AG09309 (cell line): Measurements from ENCODE around the gene DENND1C.

Experiments
- DNase-seq: peaks from one replicate; pipeline ENCODE4 v3.0.0-alpha.2; 2010; ENCODE audit warnings: low read depth
- H3K4me3 ChIP-seq: 2 replicates; pipeline ENCODE4 v1.5.1; 2011; ENCODE audit warnings: mild to moderate bottlenecking, low read depth, low read length, moderate library complexity; ENCODE audit not compliant: control insufficient read depth
- TF ChIP-seq, protein P1 (sequence below): IDR thresholded peaks from 2 replicates; pipeline ENCODE4 v1.5.1; 2011; ENCODE audit warnings: mild to moderate bottlenecking, low read depth, low read length, inconsistent platforms; ENCODE audit not compliant: insufficient read depth, control insufficient read depth; ENCODE audit errors: missing control alignments

The DENND1C gene

DNA sequence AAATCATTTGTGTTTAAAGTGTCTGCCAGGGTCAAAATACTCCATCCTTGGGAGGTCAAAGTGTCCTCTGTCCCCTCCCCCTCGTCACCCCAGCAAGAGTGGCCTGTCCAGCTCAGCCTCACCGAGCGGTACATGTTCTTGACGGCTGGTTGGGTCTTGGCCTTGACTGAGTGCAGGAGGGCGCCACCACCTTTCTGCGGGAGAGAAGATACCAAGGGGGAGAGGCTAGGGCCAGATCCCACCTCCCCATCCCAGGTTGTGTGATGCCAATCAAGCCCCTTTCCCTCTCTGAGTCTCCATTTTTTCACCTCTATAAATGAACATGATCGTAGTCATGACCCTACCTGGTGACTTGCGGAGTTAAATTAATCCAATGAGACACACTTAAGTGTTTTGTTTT, 11.4 kb downstream of the DENND1C start:
- TF ChIP-seq, protein P1, sequence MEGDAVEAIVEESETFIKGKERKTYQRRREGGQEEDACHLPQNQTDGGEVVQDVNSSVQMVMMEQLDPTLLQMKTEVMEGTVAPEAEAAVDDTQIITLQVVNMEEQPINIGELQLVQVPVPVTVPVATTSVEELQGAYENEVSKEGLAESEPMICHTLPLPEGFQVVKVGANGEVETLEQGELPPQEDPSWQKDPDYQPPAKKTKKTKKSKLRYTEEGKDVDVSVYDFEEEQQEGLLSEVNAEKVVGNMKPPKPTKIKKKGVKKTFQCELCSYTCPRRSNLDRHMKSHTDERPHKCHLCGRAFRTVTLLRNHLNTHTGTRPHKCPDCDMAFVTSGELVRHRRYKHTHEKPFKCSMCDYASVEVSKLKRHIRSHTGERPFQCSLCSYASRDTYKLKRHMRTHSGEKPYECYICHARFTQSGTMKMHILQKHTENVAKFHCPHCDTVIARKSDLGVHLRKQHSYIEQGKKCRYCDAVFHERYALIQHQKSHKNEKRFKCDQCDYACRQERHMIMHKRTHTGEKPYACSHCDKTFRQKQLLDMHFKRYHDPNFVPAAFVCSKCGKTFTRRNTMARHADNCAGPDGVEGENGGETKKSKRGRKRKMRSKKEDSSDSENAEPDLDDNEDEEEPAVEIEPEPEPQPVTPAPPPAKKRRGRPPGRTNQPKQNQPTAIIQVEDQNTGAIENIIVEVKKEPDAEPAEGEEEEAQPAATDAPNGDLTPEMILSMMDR, result no peak
- H3K4me3 ChIP-seq, result no peak overlapping the region
- DNase-seq, result no peak

DNA sequence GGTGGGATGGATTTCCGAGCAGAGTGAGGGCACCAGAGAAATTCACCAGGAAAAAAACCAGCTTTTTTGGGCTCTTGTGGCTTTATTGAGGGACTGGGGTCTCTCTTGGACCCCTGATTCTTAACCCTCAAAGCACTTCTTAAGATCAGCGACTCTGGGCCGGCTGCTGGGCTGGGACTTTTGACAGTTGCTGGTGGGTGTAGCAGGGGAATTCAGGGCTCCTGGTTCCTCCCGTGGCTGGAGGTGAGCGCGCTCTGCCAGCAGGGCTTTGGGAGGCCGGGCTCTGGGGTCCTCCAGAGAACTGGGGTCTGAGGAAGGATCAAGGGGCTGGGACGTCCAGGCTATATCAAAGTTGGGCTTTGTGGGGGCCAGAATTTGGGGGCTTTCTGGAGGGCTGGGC, 14.2 kb downstream of the DENND1C start:
- H3K4me3 ChIP-seq, result no peak overlapping the region
- TF ChIP-seq, protein P1, result no peak
- no peak for DNase-seq

DNA sequence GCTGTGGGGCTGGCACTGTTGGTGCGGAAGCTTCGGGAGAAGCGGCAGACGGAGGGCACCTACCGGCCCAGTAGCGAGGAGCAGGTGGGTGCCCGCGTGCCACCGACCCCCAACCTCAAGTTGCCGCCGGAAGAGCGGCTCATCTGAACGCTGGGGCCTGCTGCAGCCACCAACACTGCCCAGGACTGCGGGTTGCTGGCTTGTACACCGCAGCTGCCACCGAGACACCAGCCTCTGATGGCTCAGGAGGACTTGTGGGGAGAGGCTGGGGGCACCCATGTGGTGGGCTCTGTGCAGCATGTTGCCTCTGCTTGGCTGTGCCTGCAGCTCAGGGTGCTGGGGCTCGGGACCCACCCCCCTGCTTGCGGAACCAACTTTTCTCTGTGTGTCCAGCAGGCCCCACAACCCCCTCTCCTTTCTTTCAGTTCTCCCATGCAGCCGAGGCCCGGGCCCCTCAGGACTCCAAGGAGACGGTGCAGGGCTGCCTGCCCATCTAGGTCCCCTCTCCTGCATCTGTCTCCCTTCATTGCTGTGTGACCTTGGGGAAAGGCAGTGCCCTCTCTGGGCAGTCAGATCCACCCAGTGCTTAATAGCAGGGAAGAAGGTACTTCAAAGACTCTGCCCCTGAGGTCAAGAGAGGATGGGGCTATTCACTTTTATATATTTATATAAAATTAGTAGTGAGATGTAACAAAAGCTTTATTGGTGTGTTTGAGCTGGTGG, 14.9 kb downstream of the DENND1C start:
- DNase-seq, result no peak
- TF ChIP-seq, protein P1, result no peak
- H3K4me3 ChIP-seq, result no peak overlapping the region

DNA sequence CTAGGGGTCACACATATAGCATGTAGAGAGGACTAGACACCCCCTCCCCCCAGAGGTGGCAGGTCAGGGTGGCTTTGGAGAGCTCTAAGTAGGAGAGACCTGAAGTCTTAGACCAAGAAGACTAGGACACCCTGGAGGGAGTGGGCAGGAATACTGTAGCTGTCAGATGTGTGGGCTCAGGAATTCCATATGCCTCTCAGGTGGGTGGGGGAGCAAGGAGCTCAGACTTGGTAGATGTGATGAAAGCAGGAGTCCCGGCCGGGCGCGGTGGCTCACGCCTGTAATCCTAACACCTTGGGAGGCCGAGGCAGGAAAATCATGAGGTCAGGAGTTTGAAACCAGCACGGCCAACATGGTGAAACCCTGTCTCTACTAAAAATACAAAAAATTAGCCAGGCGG, 15.9 kb downstream of the DENND1C start:
- DNase-seq, result no peak
- TF ChIP-seq, protein P1, result no peak
- no peak overlapping the region for H3K4me3 ChIP-seq

DNA sequence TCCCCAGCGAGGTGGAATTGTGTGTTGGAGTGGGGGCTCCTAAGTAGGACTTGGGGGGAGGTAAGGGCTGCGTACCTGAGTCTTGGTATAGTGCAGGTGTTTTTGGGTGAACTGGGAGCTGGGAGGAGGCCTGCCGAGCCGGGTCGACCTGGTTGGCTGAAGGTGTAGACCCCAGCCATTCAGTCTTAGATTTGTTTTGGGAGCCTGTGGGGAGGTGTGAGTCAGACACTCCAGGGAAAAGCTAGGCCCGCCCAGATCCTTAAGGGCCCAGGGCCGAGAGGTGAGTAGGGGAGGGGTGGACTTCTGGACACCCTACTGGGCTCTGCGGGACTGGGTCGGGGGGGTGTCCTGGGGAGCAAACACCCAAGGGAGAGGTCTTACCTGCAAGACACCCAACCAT, 16.6 kb downstream of the DENND1C start:
- no peak for DNase-seq
- H3K4me3 ChIP-seq, result no peak overlapping the region
- TF ChIP-seq, protein P1, result no peak

DNA sequence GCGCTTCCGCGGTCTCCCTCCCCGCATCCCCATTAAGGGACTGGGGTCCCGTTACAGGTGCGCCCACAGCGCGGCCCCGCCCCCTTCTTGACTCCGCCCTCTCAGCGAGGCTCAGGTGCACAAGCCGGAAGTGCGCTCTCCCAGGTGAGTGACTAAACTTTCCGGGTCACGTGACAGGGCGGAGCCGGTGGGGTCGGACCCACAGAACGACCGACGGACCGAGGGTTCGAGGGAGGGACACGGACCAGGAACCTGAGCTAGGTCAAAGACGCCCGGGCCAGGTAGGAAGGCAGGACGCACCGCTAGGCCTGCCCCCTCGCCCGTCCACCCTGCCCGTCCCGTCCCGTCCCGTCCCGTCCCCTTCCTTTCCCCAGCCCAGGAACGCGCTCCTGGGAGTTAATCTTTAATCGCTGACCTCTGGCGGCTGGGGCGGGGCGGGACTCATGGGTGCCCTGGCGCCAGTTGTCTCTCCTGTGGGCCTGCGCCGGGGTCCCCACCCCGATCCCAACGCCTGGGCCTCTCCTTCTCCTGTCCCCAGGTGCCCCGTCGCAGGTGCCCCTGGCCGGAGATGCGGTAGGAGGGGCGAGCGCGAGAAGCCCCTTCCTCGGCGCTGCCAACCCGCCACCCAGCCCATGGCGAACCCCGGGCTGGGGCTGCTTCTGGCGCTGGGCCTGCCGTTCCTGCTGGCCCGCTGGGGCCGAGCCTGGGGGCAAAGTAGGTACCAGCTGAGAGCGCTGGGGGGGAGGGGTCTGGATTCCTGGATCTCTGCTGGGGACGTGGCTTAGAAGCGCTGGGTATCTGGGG, 17.3 kb downstream of the DENND1C start, which contains the start of gene CRB3:
TSS of gene CRB3 (plus strand) at position 202 of the 804 bp plus-strand sequence. CDS start at position 633, 431 bp downstream.
- H3K4me3 ChIP-seq, result no peak within 1 kb of the TSS
- no peak for DNase-seq
- TF ChIP-seq, protein P1, result no peak
